ENCODE results near the gene CPNE4.
"Not testable (repeated sequence)": the region's sequence is repeated elsewhere in the genome, so short reads cannot be mapped to it uniquely, and the experiment has no call there.

CPNE4 gene

GRCh38 chr3:131505421-131505820, 529.4 kb downstream of the CPNE4 start:
- WGBS (ENCODE audit: insufficient coverage, insufficient read length) = 100% methylated on average over 1 of the region's 4 CpGs
- Histone ChIP-seq H3K36me3 (ENCODE audit: control insufficient read depth, insufficient read depth, low read length) (peaks cover 3% of the 10 kb centered on the region; the same call in 1 of the 2 replicates), H3K4me3 (ENCODE audit: low read length) (no peak overlapping the region), H3K4me1 (ENCODE audit: control insufficient read depth, insufficient read depth, low read length) (no peaks in the 10 kb centered on the region), H3K9me3 (ENCODE audit: control insufficient read depth, insufficient read depth, low read length) (no peaks in the 10 kb centered on the region), H3K27me3 (ENCODE audit: control insufficient read depth, insufficient read depth, low read length) (no peaks in the 10 kb centered on the region), H3K27ac (ENCODE audit: low read length) (no peak overlapping the region)
- DNase-seq (ENCODE audit: low read depth, low spot score) = no peak

GRCh38 chr3:131503320-131503635, 531.5 kb downstream of the CPNE4 start:
- no peaks in the 10 kb centered on the region for H3K4me1 ChIP-seq (ENCODE audit: control insufficient read depth, insufficient read depth, low read length)
- no peaks in the 10 kb centered on the region for H3K9me3 ChIP-seq (ENCODE audit: control insufficient read depth, insufficient read depth, low read length)
- H3K27me3 ChIP-seq (ENCODE audit: control insufficient read depth, insufficient read depth, low read length) = no peaks in the 10 kb centered on the region
- no peak overlapping the region for H3K4me3 ChIP-seq (ENCODE audit: low read length)
- no peak overlapping the region for H3K27ac ChIP-seq (ENCODE audit: low read length)
- no peak for DNase-seq (ENCODE audit: low read depth, low spot score)
- peaks cover 10% of the 10 kb centered on the region; the same call in 1 of the 2 replicates for H3K36me3 ChIP-seq (ENCODE audit: control insufficient read depth, insufficient read depth, low read length)

- peaks cover 14% of the 10 kb centered on the region; the same call in 1 of the 2 replicates for H3K36me3 ChIP-seq (ENCODE audit: control insufficient read depth, insufficient read depth, low read length)
- no peaks in the 10 kb centered on the region for H3K9me3 ChIP-seq (ENCODE audit: control insufficient read depth, insufficient read depth, low read length)
- no CpG with 5 or more reads among the region's 47 CpGs for WGBS (ENCODE audit: insufficient coverage, insufficient read length)
- no peaks in the 10 kb centered on the region for H3K4me1 ChIP-seq (ENCODE audit: control insufficient read depth, insufficient read depth, low read length)
- peak within 1 kb of the TSS; percentile 81 for H3K4me3 ChIP-seq (ENCODE audit: low read length)
- H3K27ac ChIP-seq (ENCODE audit: low read length) = no peak within 1 kb of the TSS
- DNase-seq (ENCODE audit: low read depth, low spot score) = peak; percentile 73
- H3K27me3 ChIP-seq (ENCODE audit: control insufficient read depth, insufficient read depth, low read length) = no peaks in the 10 kb centered on the region
Observed at GRCh38 chr3:131502530-131503319, 532.1 kb downstream of the CPNE4 start, which contains the start of gene MRPL3. Gene MRPL3, minus strand, starts transcription at chr3:131502971. Its CDS starts 150 bp downstream, at chr3:131502821.

DNA sequence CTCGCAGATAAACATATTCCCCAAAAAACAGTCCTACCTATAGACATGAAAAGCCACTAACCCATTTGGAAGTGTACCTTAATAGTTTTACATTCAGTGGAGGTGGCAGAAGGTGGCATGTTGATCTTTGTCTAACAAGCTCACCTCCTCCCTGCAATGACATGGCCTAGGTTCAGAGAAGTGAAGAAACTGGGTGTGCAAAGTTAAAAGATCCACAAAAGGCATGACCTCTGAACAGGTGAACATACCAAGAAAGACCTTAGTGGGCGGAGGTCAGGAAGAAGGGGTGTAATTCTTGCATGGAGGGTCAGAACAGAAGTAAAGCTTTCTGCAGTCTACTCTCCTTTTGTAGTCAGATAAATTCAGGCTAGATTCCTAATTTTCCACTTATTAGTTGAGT, 532.9 kb downstream of the CPNE4 start:
- no peaks in the 10 kb centered on the region for H3K27me3 ChIP-seq (ENCODE audit: control insufficient read depth, insufficient read depth, low read length)
- H3K4me1 ChIP-seq (ENCODE audit: control insufficient read depth, insufficient read depth, low read length) = no peaks in the 10 kb centered on the region
- peaks cover 16% of the 10 kb centered on the region; the same call in 1 of the 2 replicates for H3K36me3 ChIP-seq (ENCODE audit: control insufficient read depth, insufficient read depth, low read length)
- no peak for DNase-seq (ENCODE audit: low read depth, low spot score)
- H3K27ac ChIP-seq (ENCODE audit: low read length) = no peak overlapping the region
- peak overlapping the region; percentile 81 for H3K4me3 ChIP-seq (ENCODE audit: low read length)
- no CpG with 5 or more reads among the region's 2 CpGs for WGBS (ENCODE audit: insufficient coverage, insufficient read length)
- H3K9me3 ChIP-seq (ENCODE audit: control insufficient read depth, insufficient read depth, low read length) = no peaks in the 10 kb centered on the region

DNA sequence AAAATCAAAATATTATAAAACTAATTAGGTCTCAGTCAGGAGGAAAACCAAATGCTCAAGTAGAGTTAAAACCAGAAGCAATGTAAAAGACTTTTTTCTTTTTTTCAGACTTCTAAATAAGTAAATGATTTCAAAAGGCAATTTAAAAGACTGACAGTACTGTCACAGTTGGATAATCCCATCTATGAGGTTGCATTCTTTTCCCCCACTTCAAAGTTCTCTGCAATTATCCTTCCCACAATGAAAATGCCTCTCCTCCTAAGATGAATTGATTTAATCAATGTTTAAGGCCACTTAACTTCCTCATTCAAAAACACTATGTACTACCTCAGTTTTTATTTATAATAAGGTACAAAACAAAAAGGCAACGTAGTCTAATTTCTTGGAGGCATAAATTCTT, 540.1 kb downstream of the CPNE4 start:
- no peaks in the 10 kb centered on the region for H3K27me3 ChIP-seq (ENCODE audit: control insufficient read depth, insufficient read depth, low read length)
- no peak for DNase-seq (ENCODE audit: low read depth, low spot score)
- H3K4me3 ChIP-seq (ENCODE audit: low read length) = no peak overlapping the region
- no peaks in the 10 kb centered on the region for H3K4me1 ChIP-seq (ENCODE audit: control insufficient read depth, insufficient read depth, low read length)
- H3K27ac ChIP-seq (ENCODE audit: low read length) = no peak overlapping the region
- peaks cover 14% of the 10 kb centered on the region; the same call in 1 of the 2 replicates for H3K36me3 ChIP-seq (ENCODE audit: control insufficient read depth, insufficient read depth, low read length)
- H3K9me3 ChIP-seq (ENCODE audit: control insufficient read depth, insufficient read depth, low read length) = no peaks in the 10 kb centered on the region
- no CpG with 5 or more reads among the region's 1 CpG for WGBS (ENCODE audit: insufficient coverage, insufficient read length)

DNA sequence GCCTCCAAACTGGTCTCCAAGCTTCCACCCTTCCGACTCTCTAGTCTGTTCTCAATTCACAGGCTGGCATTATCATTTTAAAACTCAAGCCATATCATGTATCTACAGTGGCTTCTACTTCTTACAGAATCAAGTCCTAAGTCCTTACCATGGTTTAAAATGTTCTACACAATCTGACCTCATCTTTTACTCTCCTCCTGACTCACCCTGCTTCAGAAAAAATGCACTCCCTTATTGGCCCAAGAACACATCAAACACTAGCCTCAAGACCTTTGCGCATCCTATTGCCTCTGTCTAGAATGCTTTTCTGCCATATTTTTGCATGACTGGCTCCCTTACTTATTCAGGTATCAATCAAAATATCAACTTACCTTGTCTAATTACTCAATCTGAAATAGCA, 543.0 kb downstream of the CPNE4 start:
- no CpG with 5 or more reads among the region's 2 CpGs for WGBS (ENCODE audit: insufficient coverage, insufficient read length)
- no peaks in the 10 kb centered on the region for H3K27me3 ChIP-seq (ENCODE audit: control insufficient read depth, insufficient read depth, low read length)
- no peak overlapping the region for H3K4me3 ChIP-seq (ENCODE audit: low read length)
- DNase-seq (ENCODE audit: low read depth, low spot score) = no peak
- no peak overlapping the region for H3K27ac ChIP-seq (ENCODE audit: low read length)
- H3K4me1 ChIP-seq (ENCODE audit: control insufficient read depth, insufficient read depth, low read length) = no peaks in the 10 kb centered on the region
- H3K9me3 ChIP-seq (ENCODE audit: control insufficient read depth, insufficient read depth, low read length) = no peaks in the 10 kb centered on the region
- peaks cover 2% of the 10 kb centered on the region; the same call in 1 of the 2 replicates for H3K36me3 ChIP-seq (ENCODE audit: control insufficient read depth, insufficient read depth, low read length)

GRCh38 chr3:131491084-131491483, 543.7 kb downstream of the CPNE4 start:
- WGBS (ENCODE audit: insufficient coverage, insufficient read length) = no CpG with 5 or more reads among the region's 2 CpGs
- Histone ChIP-seq H3K9me3 (ENCODE audit: control insufficient read depth, insufficient read depth, low read length) (no peaks in the 10 kb centered on the region), H3K4me1 (ENCODE audit: control insufficient read depth, insufficient read depth, low read length) (no peaks in the 10 kb centered on the region), H3K27ac (ENCODE audit: low read length) (no peak overlapping the region), H3K4me3 (ENCODE audit: low read length) (no peak overlapping the region), H3K27me3 (ENCODE audit: control insufficient read depth, insufficient read depth, low read length) (no peaks in the 10 kb centered on the region), H3K36me3 (ENCODE audit: control insufficient read depth, insufficient read depth, low read length) (no peaks in the 10 kb centered on the region; the same call in 1 of the 2 replicates)
- no peak for DNase-seq (ENCODE audit: low read depth, low spot score)

DNA sequence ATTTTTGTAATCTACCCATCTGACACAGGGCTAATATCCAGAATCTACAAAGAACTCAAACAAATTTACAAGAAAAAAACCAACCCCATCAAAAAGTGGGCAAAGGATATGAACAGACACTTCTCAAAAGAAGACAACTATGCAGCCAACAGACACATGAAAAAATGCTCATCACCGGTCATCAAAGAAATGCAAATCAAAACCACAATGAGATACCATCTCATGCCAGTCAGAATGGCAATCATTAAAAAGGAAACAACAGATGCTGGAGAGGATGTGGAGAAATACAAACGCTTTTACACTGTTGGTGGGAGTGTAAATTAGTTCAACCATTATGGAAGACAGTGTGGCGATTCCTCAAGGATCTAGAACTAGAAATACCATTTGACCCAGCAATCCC, 548.3 kb downstream of the CPNE4 start:
- not testable (repeated sequence) for H3K36me3 ChIP-seq (ENCODE audit: control insufficient read depth, insufficient read depth, low read length); DNase-seq (ENCODE audit: low read depth, low spot score); H3K27me3 ChIP-seq (ENCODE audit: control insufficient read depth, insufficient read depth, low read length); H3K4me1 ChIP-seq (ENCODE audit: control insufficient read depth, insufficient read depth, low read length); H3K4me3 ChIP-seq (ENCODE audit: low read length); H3K27ac ChIP-seq (ENCODE audit: low read length); H3K9me3 ChIP-seq (ENCODE audit: control insufficient read depth, insufficient read depth, low read length)
- no CpG with 5 or more reads among the region's 3 CpGs for WGBS (ENCODE audit: insufficient coverage, insufficient read length)

GRCh38 chr3:131485119-131485518, 549.7 kb downstream of the CPNE4 start:
- Histone ChIP-seq H3K36me3 (ENCODE audit: control insufficient read depth, insufficient read depth, low read length) (no peaks in the 10 kb centered on the region; the same call in 1 of the 2 replicates), H3K27me3 (ENCODE audit: control insufficient read depth, insufficient read depth, low read length) (no peaks in the 10 kb centered on the region), H3K9me3 (ENCODE audit: control insufficient read depth, insufficient read depth, low read length) (no peaks in the 10 kb centered on the region), H3K4me1 (ENCODE audit: control insufficient read depth, insufficient read depth, low read length) (no peaks in the 10 kb centered on the region), H3K27ac (ENCODE audit: low read length) (no peak overlapping the region), H3K4me3 (ENCODE audit: low read length) (no peak overlapping the region)
- no CpG with 5 or more reads among the region's 1 CpG for WGBS (ENCODE audit: insufficient coverage, insufficient read length)
- DNase-seq (ENCODE audit: low read depth, low spot score) = no peak

DNA sequence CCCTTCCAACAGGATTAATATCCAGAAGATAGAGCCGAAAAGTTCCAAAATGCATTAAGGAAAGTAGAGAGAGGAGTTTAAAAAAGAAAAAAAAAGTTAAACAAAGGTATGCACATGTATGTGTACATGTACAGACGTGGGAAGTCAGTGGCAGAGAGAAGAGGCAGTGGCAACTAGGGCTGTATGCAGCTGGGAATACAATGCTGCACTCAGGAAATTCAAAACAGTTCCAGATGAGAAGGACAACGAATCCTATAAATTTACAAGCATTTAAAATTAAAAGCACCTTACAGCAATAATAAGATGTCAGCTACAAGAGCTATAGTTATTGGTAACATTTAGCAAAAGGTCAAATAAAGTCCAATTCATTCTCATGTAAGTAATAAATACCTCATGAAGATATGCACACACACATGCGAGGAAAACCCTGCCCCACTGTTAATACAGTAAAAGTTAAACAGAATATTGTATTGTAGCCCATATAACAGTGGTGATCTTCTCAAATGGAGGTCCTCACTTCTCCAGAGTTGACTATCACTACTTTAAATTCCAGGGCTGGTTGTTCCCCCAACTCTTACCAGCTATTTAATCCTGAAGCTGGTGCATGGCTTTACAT, 550.2 kb downstream of the CPNE4 start:
- WGBS (ENCODE audit: insufficient coverage, insufficient read length) = no CpG with 5 or more reads among the region's 4 CpGs
- no peak overlapping the region for H3K27ac ChIP-seq (ENCODE audit: low read length)

More for the DNA sequence above, 550.2 kb downstream of the CPNE4 start:
- no peaks in the 10 kb centered on the region for H3K27me3 ChIP-seq (ENCODE audit: control insufficient read depth, insufficient read depth, low read length)
- no peak overlapping the region for H3K4me3 ChIP-seq (ENCODE audit: low read length)
- no peaks in the 10 kb centered on the region for H3K4me1 ChIP-seq (ENCODE audit: control insufficient read depth, insufficient read depth, low read length)
- no peak for DNase-seq (ENCODE audit: low read depth, low spot score)
- H3K9me3 ChIP-seq (ENCODE audit: control insufficient read depth, insufficient read depth, low read length) = no peaks in the 10 kb centered on the region
- no peaks in the 10 kb centered on the region; the same call in 1 of the 2 replicates for H3K36me3 ChIP-seq (ENCODE audit: control insufficient read depth, insufficient read depth, low read length)
